Esophagus squamous epithelium (tissue), 4 donors: ENCODE data around the gene MCM9.

ENCODE experiments used
- POLR2A ChIP-seq, 4 donors: fragments of 450-650 bp; IDR thresholded peaks; one replicate each; pipeline ENCODE4 v1.6.1; 2017; ENCODE audit warnings: antibody characterized with exemption in 4 of 4, mild to moderate bottlenecking in 4 of 4, moderate library complexity in 3 of 4
- TF ChIP-seq, protein P1 (sequence below), 6 experiments: fragments of 450-650 bp in 4 of 6; fragments of 200-600 bp in 2 of 6; sonication (generic) in 2 of 6; IDR thresholded peaks; one replicate each; pipeline ENCODE4 v1.5.1; 2016 to 2019; ENCODE audit warnings: antibody characterized with exemption in 6 of 6, mild to moderate bottlenecking in 4 of 6, moderate library complexity in 4 of 6

GRCh38 chr6:118782651-118783050 lies 152.3 kb downstream of the MCM9 start:
- TF ChIP-seq, protein P1, sequence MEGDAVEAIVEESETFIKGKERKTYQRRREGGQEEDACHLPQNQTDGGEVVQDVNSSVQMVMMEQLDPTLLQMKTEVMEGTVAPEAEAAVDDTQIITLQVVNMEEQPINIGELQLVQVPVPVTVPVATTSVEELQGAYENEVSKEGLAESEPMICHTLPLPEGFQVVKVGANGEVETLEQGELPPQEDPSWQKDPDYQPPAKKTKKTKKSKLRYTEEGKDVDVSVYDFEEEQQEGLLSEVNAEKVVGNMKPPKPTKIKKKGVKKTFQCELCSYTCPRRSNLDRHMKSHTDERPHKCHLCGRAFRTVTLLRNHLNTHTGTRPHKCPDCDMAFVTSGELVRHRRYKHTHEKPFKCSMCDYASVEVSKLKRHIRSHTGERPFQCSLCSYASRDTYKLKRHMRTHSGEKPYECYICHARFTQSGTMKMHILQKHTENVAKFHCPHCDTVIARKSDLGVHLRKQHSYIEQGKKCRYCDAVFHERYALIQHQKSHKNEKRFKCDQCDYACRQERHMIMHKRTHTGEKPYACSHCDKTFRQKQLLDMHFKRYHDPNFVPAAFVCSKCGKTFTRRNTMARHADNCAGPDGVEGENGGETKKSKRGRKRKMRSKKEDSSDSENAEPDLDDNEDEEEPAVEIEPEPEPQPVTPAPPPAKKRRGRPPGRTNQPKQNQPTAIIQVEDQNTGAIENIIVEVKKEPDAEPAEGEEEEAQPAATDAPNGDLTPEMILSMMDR (IDR thresholded peaks at IDR 0.05): no peak
- TF ChIP-seq POLR2A (IDR thresholded peaks at IDR 0.05): no peak
